Activated CD8-positive, alpha-beta T cell treated with anti-CD3 and anti-CD28 coated beads for 36 hours (primary cell): ENCODE measurements around the gene CYRIA. TPM values are rescaled to one million over a fixed set of nuclear protein-coding genes. Genes with fewer than 3 reads are reported as not detected.

Experiments
- ATAC-seq: fragments of 200-7000 bp; cut with Tn5 transposase; one replicate; pipeline ENCODE4 v1.10.0; 2021; ENCODE audit warnings: mild to moderate bottlenecking, moderate library complexity
- CTCF ChIA-PET: fragments of 350-600 bp; sonication (Branson Sonifier 250); formaldehyde crosslinking; loops from one replicate; lab custom pipeline; 2021; ENCODE audit warnings: antibody characterized with exemption; lab: Charles Lee
- POLR2A ChIA-PET: fragments of 350-600 bp; sonication (Branson Sonifier 250); formaldehyde crosslinking; loops from one replicate; lab custom pipeline; 2021; ENCODE audit warnings: antibody characterized with exemption; lab: Charles Lee
- DNase-seq: peaks from one replicate; pipeline ENCODE4 v3.0.0-alpha.2; 2020
- H3K27ac Mint-ChIP-seq: one replicate; pipeline ENCODE4 v1.8.0; 2021; ENCODE audit warnings: mild to moderate bottlenecking, mixed read lengths
- H3K27me3 Mint-ChIP-seq: one replicate; pipeline ENCODE4 v1.8.0; 2021; ENCODE audit warnings: mixed read lengths
- H3K36me3 Mint-ChIP-seq: one replicate; pipeline ENCODE4 v1.8.0; 2021; ENCODE audit warnings: low read depth, mixed read lengths
- H3K4me1 Mint-ChIP-seq: one replicate; pipeline ENCODE4 v1.8.0; 2021; ENCODE audit warnings: low read depth, mixed read lengths
- H3K4me3 Mint-ChIP-seq: one replicate; pipeline ENCODE4 v1.8.0; 2021; ENCODE audit warnings: mild to moderate bottlenecking, moderate library complexity, mixed read lengths
- H3K9me3 Mint-ChIP-seq: one replicate; pipeline ENCODE4 v1.8.0; 2021; ENCODE audit warnings: mixed read lengths
- CTCF ChIP-seq: fragments of 200-600 bp; IDR thresholded peaks from one replicate; pipeline ENCODE4 v1.8.0; 2022; ENCODE audit warnings: antibody characterized with exemption, mild to moderate bottlenecking
- intact Hi-C: fragments of 100-400 bp; cut with micrococcal nuclease; formaldehyde crosslinking; loops from one replicate; pipeline ENCODE4 v1.10.0; 2022
- total RNA-seq, 2 experiments: library from RNA; stranded (reverse); gene quantifications; one replicate each; pipeline ENCODE4 v1.2.3, GENCODE V29; 2021

CYRIA gene
- total RNA-seq, 2 experiments from 2014 or later: 0.70 to 0.72 TPM

GRCh38 chr2:16700551-16701259 lies 35.1 kb upstream of the CYRIA start:
- ATAC-seq (no peak), DNase-seq (no peak)
- CTCF ChIA-PET: no interaction called here
- intact Hi-C loops: no loop called here
- Mint-ChIP-seq H3K27ac (no peak overlapping the region), H3K27me3 (peaks cover 8% of the 10 kb centered on the region), H3K4me1 (no peaks in the 10 kb centered on the region), H3K4me3 (no peak overlapping the region), H3K9me3 (peaks cover 7% of the 10 kb centered on the region), H3K36me3 (no peaks in the 10 kb centered on the region)
- TF ChIP-seq CTCF: no peak
- POLR2A ChIA-PET: no interaction called here

GRCh38 chr2:16693854-16694253 lies 28.2 kb upstream of the CYRIA start:
- Mint-ChIP-seq H3K27ac (no peak overlapping the region), H3K27me3 (peaks cover 10% of the 10 kb centered on the region), H3K4me1 (no peaks in the 10 kb centered on the region), H3K9me3 (peaks cover 7% of the 10 kb centered on the region), H3K4me3 (no peak overlapping the region), H3K36me3 (no peaks in the 10 kb centered on the region)
- intact Hi-C loops: no loop called here
- ChIA-PET CTCF (no interaction called here), POLR2A (no interaction called here)
- DNase-seq: no peak
- ATAC-seq: no peak
- TF ChIP-seq CTCF: no peak

- ATAC-seq (no peak), DNase-seq (no peak)
- no peaks in the 10 kb centered on the region for H3K9me3 Mint-ChIP-seq
- CTCF ChIA-PET: no interaction called here
- no peaks in the 10 kb centered on the region for H3K36me3 Mint-ChIP-seq
- no peaks in the 10 kb centered on the region for H3K4me1 Mint-ChIP-seq
- intact Hi-C loops: no loop called here
- TF ChIP-seq CTCF: no peak
- POLR2A ChIA-PET: no interaction called here
- peaks cover 2% of the 10 kb centered on the region for H3K27me3 Mint-ChIP-seq
- H3K27ac Mint-ChIP-seq: no peak overlapping the region
- H3K4me3 Mint-ChIP-seq: no peak overlapping the region
Measured at GRCh38 chr2:16691261-16691660, 25.6 kb upstream of the CYRIA start.

GRCh38 chr2:16687955-16688354 lies 22.3 kb upstream of the CYRIA start:
- H3K27me3 Mint-ChIP-seq: peaks cover 2% of the 10 kb centered on the region
- CTCF ChIA-PET: interaction anchor here (0.9 kb wide), 1 partner anchor 10 kb away, joined by 3 read pairs; no protein-coding TSS in a partner anchor
- no peaks in the 10 kb centered on the region for H3K9me3 Mint-ChIP-seq
- H3K4me3 Mint-ChIP-seq: no peak overlapping the region
- no peak overlapping the region for H3K27ac Mint-ChIP-seq
- no peaks in the 10 kb centered on the region for H3K36me3 Mint-ChIP-seq
- TF ChIP-seq CTCF: no peak
- intact Hi-C loops: no loop called here
- DNase-seq (no peak), ATAC-seq (no peak)
- no peaks in the 10 kb centered on the region for H3K4me1 Mint-ChIP-seq
- POLR2A ChIA-PET: no interaction called here

GRCh38 chr2:16687222-16687621 lies 21.6 kb upstream of the CYRIA start:
- no peak for ATAC-seq
- ChIA-PET CTCF (no interaction called here), POLR2A (no interaction called here)
- H3K27ac Mint-ChIP-seq: no peak overlapping the region
- no peak overlapping the region for H3K4me3 Mint-ChIP-seq
- peaks cover 3% of the 10 kb centered on the region for H3K27me3 Mint-ChIP-seq
- H3K9me3 Mint-ChIP-seq: no peaks in the 10 kb centered on the region
- no peaks in the 10 kb centered on the region for H3K36me3 Mint-ChIP-seq
- DNase-seq: no peak
- H3K4me1 Mint-ChIP-seq: no peaks in the 10 kb centered on the region
- intact Hi-C loops: no loop called here
- no peak for TF ChIP-seq CTCF
